NK-92 (cell line): ENCODE results near the gene NAV2.
"Not testable (repeated sequence)": the region's sequence is repeated elsewhere in the genome, so short reads cannot be mapped to it uniquely, and the experiment has no call there.

Experiments
- DNase-seq: peaks from one replicate; lab custom pipeline; 2025; ENCODE audit not compliant: unreplicated experiment; lab: John Stamatoyannopoulos, UW

Gene NAV2

DNA sequence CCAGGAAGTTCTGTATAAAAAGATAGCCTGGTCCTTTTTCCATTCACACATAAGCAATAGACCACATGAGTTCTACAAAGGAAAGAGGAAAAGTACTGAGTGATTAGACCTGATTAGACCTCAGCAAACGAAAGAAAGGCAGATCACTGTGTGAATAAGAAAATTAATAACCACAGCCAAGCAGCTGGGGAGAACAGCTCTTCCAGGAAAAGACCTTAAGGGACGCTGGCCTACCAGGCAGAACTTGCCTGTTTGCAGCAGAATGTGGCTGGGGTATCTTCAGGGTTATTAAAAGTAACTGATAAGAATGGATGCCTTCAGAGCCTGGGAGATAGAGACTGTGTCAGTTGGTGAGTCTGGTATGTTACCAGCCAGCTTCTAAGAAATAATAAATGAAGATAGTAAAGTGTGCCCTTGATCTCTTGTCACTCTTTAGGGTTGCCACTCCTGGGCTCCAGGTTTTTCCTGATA, 274.7 kb downstream of the NAV2 start:
- DNase-seq = no peak

GRCh38 chr11:19988598-19988997, 276.0 kb downstream of the NAV2 start:
- no peak for DNase-seq

DNA sequence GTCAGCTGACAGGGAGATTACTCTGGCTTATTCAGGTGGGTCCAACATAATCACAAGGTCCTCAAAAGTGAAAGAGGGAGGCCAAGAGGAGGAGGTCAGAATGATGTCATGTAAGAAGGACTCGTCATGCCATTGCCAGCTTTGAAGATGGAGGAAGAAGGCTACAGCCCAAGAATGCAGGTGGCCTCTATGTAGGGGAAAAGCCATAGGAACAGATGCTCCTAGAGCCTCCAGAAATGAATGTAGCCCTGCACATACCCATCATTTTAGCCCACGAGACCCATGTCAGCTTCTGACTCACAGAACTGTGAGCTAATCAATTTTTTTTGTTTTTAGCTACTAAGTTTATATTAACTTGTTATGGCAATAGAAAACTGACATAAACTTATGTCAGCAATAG, 276.6 kb downstream of the NAV2 start:
- no peak for DNase-seq

DNA sequence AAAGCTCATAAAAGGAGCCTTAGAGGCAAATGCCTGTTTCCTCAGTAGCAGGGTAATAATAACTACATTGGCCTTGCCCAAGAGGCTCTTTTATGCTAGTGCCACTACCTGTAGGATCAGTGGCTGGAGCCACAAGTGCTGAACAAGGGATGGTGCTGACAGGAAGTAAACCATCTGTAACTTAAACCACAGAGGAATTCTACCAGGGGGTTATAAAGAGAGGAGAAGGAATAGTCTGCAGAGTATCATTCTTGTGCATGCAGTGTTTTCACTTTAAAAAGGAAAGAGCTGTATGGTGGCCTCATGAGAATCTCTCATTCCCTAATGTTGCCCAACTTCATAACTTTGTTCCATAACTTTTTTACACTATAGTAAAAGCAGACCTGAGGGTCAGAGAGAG, 279.5 kb downstream of the NAV2 start:
- no peak for DNase-seq

DNA sequence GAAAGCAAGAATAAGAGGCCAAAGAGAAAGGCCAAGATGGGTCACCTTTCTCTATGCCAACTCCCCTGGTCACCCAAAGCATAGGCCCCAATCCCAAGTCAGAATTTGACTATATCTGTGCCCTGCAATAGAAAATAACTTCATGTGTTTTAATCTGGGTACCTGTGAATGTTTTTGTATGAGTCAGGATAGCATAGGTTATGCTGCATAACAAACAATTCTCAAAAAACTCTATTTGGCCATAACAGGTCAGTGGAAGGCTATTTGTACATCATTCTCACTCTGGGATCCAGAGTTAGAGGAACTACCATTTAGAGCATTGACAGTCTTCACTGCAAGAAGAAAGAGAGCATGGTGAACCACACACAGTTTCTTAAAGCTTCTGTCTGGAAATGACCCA, 280.4 kb downstream of the NAV2 start:
- DNase-seq = no peak

- no peak for DNase-seq
These were observed 282.0 kb downstream of the NAV2 start for GRCh38 chr11:19994672-19995071.

- DNase-seq = no peak
These were observed 282.5 kb downstream of the NAV2 start for GRCh38 chr11:19995145-19995544.

GRCh38 chr11:19996571-19996970, 283.9 kb downstream of the NAV2 start:
- DNase-seq = no peak

DNA sequence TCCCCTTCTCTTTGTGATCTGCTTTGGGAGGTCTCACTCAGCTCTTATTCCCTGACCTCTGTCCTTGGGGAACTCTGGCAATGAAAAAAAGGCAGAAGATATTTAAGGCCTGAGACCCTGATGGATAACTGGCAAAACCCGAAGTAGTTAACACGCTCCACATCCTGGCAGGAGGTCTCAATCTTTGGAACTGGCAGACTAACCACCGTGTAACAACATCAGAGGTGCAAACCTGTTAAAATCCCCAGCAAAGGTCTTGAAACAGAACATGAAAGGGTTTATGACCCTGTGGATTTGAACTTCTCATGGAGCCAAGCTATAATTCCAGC, 287.3 kb downstream of the NAV2 start:
- no peak for DNase-seq

- no peak for DNase-seq
These were observed 287.9 kb downstream of the NAV2 start for GRCh38 chr11:20000351-20001134.

DNA sequence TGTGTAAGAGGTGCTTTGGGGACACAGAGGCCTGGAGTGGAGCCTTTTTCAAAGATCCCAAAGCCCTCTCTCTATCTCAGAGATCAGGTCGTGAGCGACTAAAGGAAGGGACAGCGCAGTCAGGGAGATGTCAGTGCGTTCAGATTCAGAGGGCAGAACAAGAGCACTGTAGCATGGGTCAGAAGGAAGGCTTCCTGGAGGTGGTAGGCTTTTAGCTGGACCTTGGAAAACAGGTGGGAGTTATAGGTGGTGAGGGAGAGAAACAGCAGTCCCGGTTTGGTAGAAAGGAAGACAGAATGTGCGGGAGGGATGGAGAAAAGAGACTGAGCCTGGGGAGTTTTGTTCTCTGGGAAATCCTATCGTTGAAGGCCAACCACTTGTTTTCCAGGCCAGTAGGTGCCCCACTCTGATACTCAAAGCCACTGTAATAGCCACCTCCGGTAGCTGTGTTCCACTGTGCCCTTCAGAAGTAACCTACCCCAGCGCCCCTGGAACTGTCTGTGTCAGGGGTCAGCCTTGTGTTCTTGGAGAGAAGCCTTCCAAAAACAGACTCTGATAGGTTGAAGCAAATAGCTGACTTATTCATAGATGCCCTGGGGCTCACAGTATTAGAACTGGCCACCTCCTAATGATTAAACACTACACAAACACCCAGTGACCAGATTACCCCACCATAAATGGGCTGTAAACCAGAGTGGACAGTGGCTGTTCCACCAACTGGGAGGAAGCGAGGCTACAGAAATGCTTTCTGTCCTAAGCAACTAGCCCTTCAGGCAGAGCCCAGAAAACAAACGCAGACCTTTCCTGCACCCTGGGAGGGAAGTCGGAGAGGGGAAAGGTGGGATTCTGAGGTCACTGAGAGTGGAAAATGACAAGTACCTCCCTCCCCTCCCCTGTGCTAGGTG, 289.9 kb downstream of the NAV2 start:
- DNase-seq = no peak

- DNase-seq = no peak
These were observed 290.7 kb downstream of the NAV2 start for GRCh38 chr11:20003351-20003750.

DNA sequence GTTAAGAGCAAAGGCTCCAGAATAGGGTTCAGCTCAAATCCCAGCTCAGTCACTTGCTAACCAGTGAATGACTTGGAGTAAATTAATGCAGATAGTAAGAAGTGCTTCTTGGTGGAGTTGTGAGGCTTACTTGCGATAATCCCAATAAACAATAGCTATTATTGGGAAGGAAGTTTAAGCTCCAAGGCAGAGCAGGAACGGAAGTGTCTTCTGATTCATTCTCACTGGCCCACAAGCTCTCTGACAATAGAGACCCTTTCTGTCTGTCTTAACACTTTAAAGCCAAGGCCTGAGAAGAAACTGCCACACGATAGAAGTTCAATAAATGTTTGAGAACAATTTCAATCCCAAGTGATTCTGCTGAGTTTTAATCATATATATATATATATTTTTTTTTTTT, 292.2 kb downstream of the NAV2 start:
- DNase-seq = no peak

GRCh38 chr11:20005747-20006146, 293.1 kb downstream of the NAV2 start:
- DNase-seq = no peak

DNA sequence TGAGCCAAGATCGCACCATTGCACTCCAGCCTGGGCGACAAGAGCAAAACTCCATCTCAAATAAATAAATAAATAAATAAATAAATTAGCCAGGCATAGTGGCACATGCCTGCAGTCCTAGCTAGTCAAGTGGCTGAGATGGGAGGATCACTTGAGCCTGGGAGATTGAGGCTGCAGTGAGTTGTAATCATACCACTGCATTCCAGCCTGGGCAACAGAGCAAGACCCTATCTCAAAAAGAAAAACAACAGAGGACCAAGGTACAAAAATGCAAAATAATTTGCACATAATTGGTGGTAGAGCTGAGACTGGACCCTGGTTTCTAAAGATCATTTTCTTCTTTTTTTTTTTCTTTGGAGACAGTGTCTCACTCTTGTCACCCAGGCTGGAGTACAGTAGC, 294.0 kb downstream of the NAV2 start:
- not testable (repeated sequence) for DNase-seq

GRCh38 chr11:20007386-20007785, 294.7 kb downstream of the NAV2 start:
- DNase-seq = no peak

DNA sequence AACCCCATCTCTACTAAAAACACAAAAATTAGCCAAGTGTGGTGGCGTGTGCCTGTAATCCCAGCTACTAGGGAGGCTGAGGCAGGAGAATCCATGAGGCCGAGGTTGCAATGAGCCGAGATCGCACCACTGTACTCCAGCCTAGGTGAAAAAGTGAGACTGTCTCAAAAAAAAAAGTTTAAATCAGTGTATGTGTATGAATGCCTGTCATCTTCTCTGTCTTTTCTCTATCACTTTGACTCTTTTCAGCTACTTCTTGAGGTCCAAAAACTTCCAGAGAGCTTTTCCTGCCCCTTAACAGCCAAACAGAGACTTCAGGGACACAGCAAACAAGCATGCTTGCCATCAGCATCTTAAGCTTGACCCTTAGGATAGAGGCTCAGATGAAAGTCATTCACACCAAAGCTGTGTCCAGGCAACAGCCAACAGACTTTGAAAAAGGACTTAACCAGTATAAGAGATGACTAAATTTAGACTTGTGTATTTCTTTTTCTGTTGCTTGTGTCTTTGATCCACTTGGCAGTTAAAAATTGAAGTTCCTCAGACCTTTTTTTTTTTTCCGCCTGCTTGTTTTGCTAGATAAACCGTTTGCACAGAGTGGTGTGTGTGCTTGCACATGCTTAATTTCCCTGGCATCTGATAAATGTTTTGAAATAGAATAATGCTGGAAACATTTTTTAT, 295.7 kb downstream of the NAV2 start:
- no peak for DNase-seq

GRCh38 chr11:20008871-20009644, 296.4 kb downstream of the NAV2 start:
- no peak for DNase-seq

DNA sequence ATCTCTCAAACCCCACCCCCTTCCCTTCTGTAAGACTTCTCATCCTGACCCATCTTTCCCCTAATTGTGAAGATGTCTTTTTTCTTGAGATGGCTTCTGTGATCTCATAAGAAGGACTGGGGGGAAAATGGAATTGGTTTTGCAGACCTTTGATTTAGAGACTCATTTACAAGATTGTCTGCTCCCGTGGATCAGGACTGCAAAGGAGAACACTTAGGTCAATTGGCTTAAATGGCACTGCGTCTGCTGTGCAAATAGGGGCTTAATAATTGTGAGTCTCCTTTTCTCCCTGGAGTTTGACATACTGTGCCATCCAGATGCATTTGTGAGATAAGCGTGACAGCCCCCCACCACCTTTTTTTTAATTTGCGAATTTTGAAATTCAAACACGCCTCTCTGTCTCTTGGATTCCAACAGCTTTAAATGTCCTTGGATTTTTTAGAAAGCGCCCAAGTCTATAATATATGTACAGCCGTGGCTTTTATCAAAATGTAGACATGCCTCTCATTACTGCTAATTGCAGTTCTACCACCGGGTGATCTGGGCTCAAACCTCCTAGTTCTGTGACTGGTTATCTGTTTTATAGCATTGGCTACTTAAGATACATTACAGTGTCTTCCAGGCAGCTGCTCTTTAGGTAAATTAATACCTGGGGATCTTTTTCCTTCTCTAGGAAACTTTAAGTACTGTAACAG, 297.7 kb downstream of the NAV2 start:
- no peak for DNase-seq

GRCh38 chr11:20010851-20011225, 298.2 kb downstream of the NAV2 start:
- DNase-seq = no peak
